Cardiac muscle cell (in vitro differentiated cells and primary cell): ENCODE data around the gene HTRA2. TPM values are rescaled to one million over a fixed set of nuclear protein-coding genes. Genes with fewer than 3 reads are reported as not detected.
A peak's percentile ranks its signal among the peaks of the same experiment; 100 is the strongest.

Source experiments
- DNase-seq, 2 donors: peaks; one replicate each; pipeline versions ENCODE4 v3.0.0 to v3.0.0-alpha.2; 2010 to 2017; ENCODE audit warnings: low read depth in 1 of 2, low spot score in 1 of 2
- H3K27ac ChIP-seq: fragments of 200-600 bp; sonication (generic); 2 replicates; pipeline ENCODE4 v1.5.1; 2016
- H3K27me3 ChIP-seq: fragments of 200-600 bp; sonication (generic); 2 replicates; pipeline ENCODE4 v1.6.0; 2016; ENCODE audit warnings: control low read depth
- H3K36me3 ChIP-seq: fragments of 200-600 bp; sonication (generic); 2 replicates; pipeline ENCODE4 v1.5.1; 2016; ENCODE audit warnings: control low read depth
- H3K4me1 ChIP-seq: fragments of 200-600 bp; sonication (generic); 2 replicates; pipeline ENCODE4 v1.8.1; 2017; ENCODE audit warnings: low read depth, mild to moderate bottlenecking, mixed run types
- H3K4me3 ChIP-seq: fragments of 200-600 bp; sonication (generic); 2 replicates; pipeline ENCODE4 v1.5.1; 2016; ENCODE audit warnings: mild to moderate bottlenecking
- H3K9me3 ChIP-seq: fragments of 200-600 bp; sonication (generic); 2 replicates; pipeline ENCODE4 v1.5.1; 2017; ENCODE audit warnings: low read depth, mild to moderate bottlenecking, control low read depth
- CTCF ChIP-seq: IDR thresholded peaks from 2 replicates; pipeline ENCODE4 v1.5.1; 2012; ENCODE audit warnings: low read depth, mild to moderate bottlenecking, low read length
- polyA plus RNA-seq: library from polyadenylated mRNA; unstranded; fragments of >200 nt; fragmentation: Nextera tagmentation; extraction: Ambion mirVana; gene quantifications from 2 replicates; pipeline ENCODE4 v1.2.1, GENCODE V29; 2016
- total RNA-seq: library from RNA; depleted of rRNA; stranded (reverse); fragments of >200 nt; gene quantifications from 2 replicates; pipeline ENCODE4 v1.2.3, GENCODE V29; 2016

Gene HTRA2
- total and polyA plus RNA-seq, 2 experiments from 2014 or later, result 55.1 to 57.6 TPM

- H3K27me3 ChIP-seq, result peaks cover 70% of the 10 kb centered on the region
- peaks cover 7% of the 10 kb centered on the region for H3K4me1 ChIP-seq
- DNase-seq, result peak in 1 of 2 donors; percentile 58
These were observed 25.9 kb upstream of the HTRA2 start for GRCh38 chr2:74503506-74504475.

GRCh38 chr2:74504591-74504990, 25.1 kb upstream of the HTRA2 start:
- peaks cover 4% of the 10 kb centered on the region for H3K36me3 ChIP-seq
- H3K4me1 ChIP-seq, result peaks cover under 1% of the 10 kb centered on the region
- H3K4me3 ChIP-seq, result no peak overlapping the region
- H3K9me3 ChIP-seq, result no peaks in the 10 kb centered on the region
- peaks cover 67% of the 10 kb centered on the region for H3K27me3 ChIP-seq
- no peak for DNase-seq
- H3K27ac ChIP-seq, result no peak overlapping the region
- no peak for TF ChIP-seq CTCF

More at GRCh38 chr2:74503506-74504475, 25.9 kb upstream of the HTRA2 start:
- H3K9me3 ChIP-seq, result no peaks in the 10 kb centered on the region
- H3K36me3 ChIP-seq, result peaks cover 4% of the 10 kb centered on the region
- no peak overlapping the region for H3K27ac ChIP-seq
- no peak for TF ChIP-seq CTCF
- H3K4me3 ChIP-seq, result peak overlapping the region; percentile 19

- H3K27ac ChIP-seq, result no peak overlapping the region
- peaks cover 67% of the 10 kb centered on the region for H3K27me3 ChIP-seq
- no peaks in the 10 kb centered on the region for H3K9me3 ChIP-seq
- DNase-seq, result no peak
- H3K4me3 ChIP-seq, result no peak overlapping the region
- H3K4me1 ChIP-seq, result no peaks in the 10 kb centered on the region
- no peak for TF ChIP-seq CTCF
- peaks cover 4% of the 10 kb centered on the region for H3K36me3 ChIP-seq
These were observed 24.1 kb upstream of the HTRA2 start for GRCh38 chr2:74505448-74506246.

- peak within 1 kb of the TSS; percentile 74 for H3K4me3 ChIP-seq
These were observed 22.4 kb upstream of the HTRA2 start, which contains the start of gene PCGF1 for GRCh38 chr2:74507145-74507925. Gene PCGF1 (minus strand): TSS chr2:74507695. CDS start chr2:74507668, 27 bp downstream.

More at GRCh38 chr2:74507145-74507925, 22.4 kb upstream of the HTRA2 start, which contains the start of gene PCGF1:
- peaks cover 67% of the 10 kb centered on the region for H3K27me3 ChIP-seq
- no peaks in the 10 kb centered on the region for H3K4me1 ChIP-seq
- TF ChIP-seq CTCF, result peak; percentile 53
- peak; percentile 98 for DNase-seq
- H3K9me3 ChIP-seq, result no peaks in the 10 kb centered on the region
- peak within 1 kb of the TSS; percentile 95 for H3K27ac ChIP-seq
- peaks cover 4% of the 10 kb centered on the region for H3K36me3 ChIP-seq
